HG03135 (cell line): Measurements from ENCODE around the gene MOB1A.

Source experiments
- ATAC-seq: cut with Tn5 transposase; IDR thresholded peaks from one replicate; pipeline ENCODE4 v1.9.1; 2021; ENCODE audit warnings: mild to moderate bottlenecking, moderate library complexity; ENCODE audit not compliant: unreplicated experiment

MOB1A gene

GRCh38 chr2:74109551-74109950, 69.1 kb downstream of the MOB1A start:
- ATAC-seq = no peak

- no peak for ATAC-seq
Observed at GRCh38 chr2:74107071-74107470, 71.6 kb downstream of the MOB1A start.

GRCh38 chr2:74105413-74105812, 73.3 kb downstream of the MOB1A start:
- ATAC-seq = no peak

GRCh38 chr2:74104839-74105238, 73.8 kb downstream of the MOB1A start:
- ATAC-seq = no peak

GRCh38 chr2:74103763-74104162, 74.9 kb downstream of the MOB1A start:
- no peak for ATAC-seq
